Activated naive CD8-positive, alpha-beta T cell treated with anti-CD3 and anti-CD28 coated beads for 36 hours (primary cell): ENCODE measurements around the gene ZBTB39. TPM values are rescaled to one million over a fixed set of nuclear protein-coding genes. Genes with fewer than 3 reads are reported as not detected.

Source experiments
- DNase-seq: peaks from one replicate; pipeline ENCODE4 v3.0.0; 2021
- H3K27ac Mint-ChIP-seq: one replicate; pipeline ENCODE4 v1.8.0; 2022; ENCODE audit warnings: mild to moderate bottlenecking, moderate library complexity, mixed read lengths
- H3K27me3 Mint-ChIP-seq: one replicate; pipeline ENCODE4 v1.8.0; 2022; ENCODE audit warnings: mild to moderate bottlenecking, mixed read lengths
- H3K36me3 Mint-ChIP-seq: one replicate; pipeline ENCODE4 v1.8.0; 2021; ENCODE audit warnings: mild to moderate bottlenecking, mixed read lengths
- H3K4me1 Mint-ChIP-seq: one replicate; pipeline ENCODE4 v1.8.0; 2021; ENCODE audit warnings: mixed read lengths
- H3K4me3 Mint-ChIP-seq: one replicate; pipeline ENCODE4 v1.8.0; 2022; ENCODE audit warnings: mild to moderate bottlenecking, moderate library complexity, mixed read lengths
- H3K9me3 Mint-ChIP-seq: one replicate; pipeline ENCODE4 v1.8.0; 2022; ENCODE audit warnings: mixed read lengths
- total RNA-seq, 2 experiments: library from RNA; stranded (reverse); gene quantifications; one replicate each; pipeline ENCODE4 v1.2.3, GENCODE V29; 2021

ZBTB39 gene
- total RNA-seq, 2 experiments from 2014 or later, result 7.0 to 7.2 TPM

GRCh38 chr12:56955631-56956256, 50.6 kb downstream of the ZBTB39 start:
- Mint-ChIP-seq H3K27me3 (no peaks in the 10 kb centered on the region), H3K9me3 (peaks cover 4% of the 10 kb centered on the region), H3K27ac (no peak overlapping the region), H3K4me1 (no peaks in the 10 kb centered on the region), H3K4me3 (no peak overlapping the region), H3K36me3 (no peaks in the 10 kb centered on the region)
- no peak for DNase-seq

GRCh38 chr12:56954958-56955355, 51.4 kb downstream of the ZBTB39 start:
- H3K4me1 Mint-ChIP-seq, result no peaks in the 10 kb centered on the region
- H3K27me3 Mint-ChIP-seq, result no peaks in the 10 kb centered on the region
- H3K9me3 Mint-ChIP-seq, result peaks cover 4% of the 10 kb centered on the region
- DNase-seq, result no peak
- H3K27ac Mint-ChIP-seq, result no peak overlapping the region
- H3K36me3 Mint-ChIP-seq, result no peaks in the 10 kb centered on the region
- no peak overlapping the region for H3K4me3 Mint-ChIP-seq

DNA sequence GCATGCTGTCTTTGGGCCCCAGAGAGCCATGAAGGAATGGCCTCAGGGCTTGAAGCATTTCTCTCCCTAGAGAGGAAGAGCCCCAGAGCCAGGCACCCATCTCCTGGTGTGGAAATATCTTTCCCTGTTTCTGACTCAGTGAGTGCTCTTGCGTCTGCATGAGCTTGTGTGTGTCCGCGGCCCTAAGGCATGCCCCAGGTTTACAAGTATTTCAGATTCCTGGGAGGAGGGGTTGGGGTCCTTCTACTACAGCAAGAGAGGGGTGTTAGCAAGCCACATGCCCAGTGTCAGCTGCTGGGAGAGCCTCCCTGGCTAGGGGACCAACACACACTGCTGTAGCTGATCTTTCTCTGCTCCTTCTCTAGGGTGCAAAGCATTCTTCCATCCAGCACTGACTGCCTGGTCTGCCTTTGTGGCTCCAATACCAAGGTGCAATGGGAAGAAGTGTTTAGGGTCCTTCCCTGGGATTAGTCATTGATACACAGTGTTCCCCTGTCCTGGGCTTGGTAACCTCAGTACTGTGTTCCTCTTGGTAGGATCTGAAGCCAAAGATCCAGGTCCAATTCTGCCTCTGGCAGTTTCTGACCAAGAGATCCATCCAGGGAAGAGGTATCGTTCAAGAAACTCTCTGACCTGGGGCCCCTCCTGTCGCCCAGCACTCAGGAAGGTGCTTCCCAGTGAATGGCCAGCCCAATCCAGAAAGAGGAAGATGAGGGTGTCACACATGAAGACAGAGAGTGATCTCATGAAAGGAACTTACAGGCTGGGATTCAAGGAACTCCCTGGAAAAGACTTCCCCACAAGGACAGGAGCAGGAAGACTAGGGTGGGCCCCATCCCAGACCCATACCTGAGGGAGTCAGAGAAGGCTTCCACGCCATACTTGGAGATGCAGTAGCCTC, 52.0 kb downstream of the ZBTB39 start:
- Mint-ChIP-seq H3K36me3 (no peaks in the 10 kb centered on the region), H3K9me3 (peaks cover 4% of the 10 kb centered on the region), H3K27me3 (no peaks in the 10 kb centered on the region), H3K4me1 (no peaks in the 10 kb centered on the region), H3K4me3 (no peak overlapping the region), H3K27ac (no peak overlapping the region)
- no peak for DNase-seq

- H3K36me3 Mint-ChIP-seq, result no peaks in the 10 kb centered on the region
- peaks cover 4% of the 10 kb centered on the region for H3K9me3 Mint-ChIP-seq
- DNase-seq, result no peak
- no peaks in the 10 kb centered on the region for H3K4me1 Mint-ChIP-seq
- no peak overlapping the region for H3K27ac Mint-ChIP-seq
- H3K4me3 Mint-ChIP-seq, result no peak overlapping the region
- no peaks in the 10 kb centered on the region for H3K27me3 Mint-ChIP-seq
Observed at GRCh38 chr12:56953314-56953713, 53.0 kb downstream of the ZBTB39 start.

- Mint-ChIP-seq H3K36me3 (no peaks in the 10 kb centered on the region), H3K4me3 (no peak overlapping the region), H3K27ac (no peak overlapping the region), H3K27me3 (no peaks in the 10 kb centered on the region), H3K9me3 (no peaks in the 10 kb centered on the region), H3K4me1 (no peaks in the 10 kb centered on the region)
- DNase-seq, result no peak
Observed at GRCh38 chr12:56951582-56952339, 54.6 kb downstream of the ZBTB39 start.

DNA sequence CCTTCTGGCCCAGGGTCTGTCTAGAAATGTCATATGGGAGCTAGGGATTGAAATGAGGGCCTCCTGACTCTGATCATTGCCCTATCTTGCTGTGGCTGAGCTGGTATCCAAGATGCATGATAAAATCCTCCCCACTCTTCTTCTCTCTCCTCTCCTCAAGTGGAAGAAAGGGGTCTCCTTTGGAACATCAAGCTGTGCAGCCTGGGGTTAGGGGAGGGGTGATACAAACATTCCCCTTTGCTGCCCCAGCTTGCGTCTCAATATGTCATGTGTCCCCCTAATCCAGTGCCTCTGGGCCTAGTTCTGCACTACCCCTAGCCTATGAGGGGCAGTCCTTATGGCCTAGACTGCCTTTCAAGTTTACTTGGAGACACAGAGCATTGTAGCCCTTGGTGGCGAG, 57.5 kb downstream of the ZBTB39 start:
- H3K27ac Mint-ChIP-seq, result no peak overlapping the region
- H3K4me3 Mint-ChIP-seq, result no peak overlapping the region
- H3K4me1 Mint-ChIP-seq, result no peaks in the 10 kb centered on the region
- peaks cover 4% of the 10 kb centered on the region for H3K27me3 Mint-ChIP-seq
- DNase-seq, result no peak
- H3K9me3 Mint-ChIP-seq, result peaks cover 5% of the 10 kb centered on the region
- H3K36me3 Mint-ChIP-seq, result no peaks in the 10 kb centered on the region

Other genes starting within 250 kb of the ZBTB39 start
- 1 to 10 TPM; 1.7 to 1.9 TPM for gene HSD17B6, start 243.2 kb downstream of the ZBTB39 start, total RNA-seq
- gene SDR9C7, start 72.1 kb downstream of the ZBTB39 start, total RNA-seq, result not detected
- gene RDH16, start 48.9 kb downstream of the ZBTB39 start, total RNA-seq, result under 1 TPM; 0.10 to 0.12 TPM
- under 1 TPM; 0.31 to 0.32 TPM for gene TAC3, start 10.0 kb upstream of the ZBTB39 start, total RNA-seq
- 1 to 10 TPM; 1.3 to 1.4 TPM for gene MYO1A, start 43.6 kb upstream of the ZBTB39 start, total RNA-seq
- gene NEMP1, start 72.2 kb upstream of the ZBTB39 start, total RNA-seq, result 10 to 100 TPM; 50.5 to 51.2 TPM
- gene NAB2, start 82.6 kb upstream of the ZBTB39 start, total RNA-seq, result 10 to 100 TPM; 47.2 to 48.0 TPM
- gene STAT6, start 104.8 kb upstream of the ZBTB39 start, total RNA-seq, result 100 to 1,000 TPM; 256 to 259 TPM
- gene LRP1, start 121.9 kb upstream of the ZBTB39 start, total RNA-seq, result 1 to 10 TPM; 1.3 to 2.0 TPM
- gene LRP1-AS, start 141.1 kb upstream of the ZBTB39 start, total RNA-seq, result not detected
- gene NXPH4, start 210.2 kb upstream of the ZBTB39 start, total RNA-seq, result under 1 TPM; 0.19 to 0.26 TPM
- gene SHMT2, start 223.2 kb upstream of the ZBTB39 start, total RNA-seq, result 100 to 1,000 TPM; 517 to 532 TPM
- 1 to 10 TPM; 2.0 to 2.6 TPM for gene STAC3, start 244.6 kb upstream of the ZBTB39 start, total RNA-seq